AG09319 (cell line): ENCODE results near the gene CAST.
A peak's percentile ranks its signal among the peaks of the same experiment; 100 is the strongest.
"Not testable (repeated sequence)": the region's sequence is repeated elsewhere in the genome, so short reads cannot be mapped to it uniquely, and the experiment has no call there.

Experiments used
- DNase-seq: peaks from one replicate; pipeline ENCODE4 v3.0.0-alpha.2; 2010; ENCODE audit warnings: low read depth; ENCODE audit errors: extremely low read depth
- TF ChIP-seq, protein P1 (sequence below): IDR thresholded peaks from 2 replicates; pipeline ENCODE4 v1.5.1; 2011; ENCODE audit warnings: low read depth, mild to moderate bottlenecking, inconsistent platforms, low read length, moderate library complexity

The CAST gene

GRCh38 chr5:96661855-96662724, at the start of gene CAST:
Gene CAST (plus strand): TSS chr5:96662376. CDS start chr5:96662423, 47 bp downstream.
- DNase-seq: peak; percentile 94

DNA sequence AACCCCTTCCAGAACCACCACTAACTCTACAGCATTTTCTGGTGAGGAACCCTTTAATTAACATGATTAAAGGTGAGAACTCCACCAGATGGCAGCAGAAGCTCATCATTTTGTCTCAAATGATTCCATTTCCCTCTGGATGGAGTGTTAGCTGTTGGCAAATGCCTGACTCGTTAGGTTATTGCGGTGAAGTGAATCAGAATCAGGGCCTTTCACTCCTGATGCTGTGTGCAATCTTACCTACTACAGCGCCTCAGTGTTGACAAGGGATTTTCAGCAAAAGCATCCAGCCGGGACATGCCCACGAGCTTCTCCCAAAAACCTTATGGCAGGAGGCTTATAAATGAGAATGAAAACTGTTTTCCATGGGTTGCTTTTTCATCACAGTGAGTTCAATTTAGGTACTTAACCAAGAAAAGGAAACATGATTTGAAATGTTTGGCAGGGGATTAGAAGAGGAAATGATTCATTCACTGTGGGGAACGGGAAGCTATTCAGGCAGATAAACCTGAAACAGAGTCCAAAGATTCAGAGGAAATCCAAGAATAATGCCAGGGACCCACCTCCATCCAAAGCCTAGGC, 48.0 kb upstream of the CAST start:
- DNase-seq: peak; percentile 71
- TF ChIP-seq, protein P1, sequence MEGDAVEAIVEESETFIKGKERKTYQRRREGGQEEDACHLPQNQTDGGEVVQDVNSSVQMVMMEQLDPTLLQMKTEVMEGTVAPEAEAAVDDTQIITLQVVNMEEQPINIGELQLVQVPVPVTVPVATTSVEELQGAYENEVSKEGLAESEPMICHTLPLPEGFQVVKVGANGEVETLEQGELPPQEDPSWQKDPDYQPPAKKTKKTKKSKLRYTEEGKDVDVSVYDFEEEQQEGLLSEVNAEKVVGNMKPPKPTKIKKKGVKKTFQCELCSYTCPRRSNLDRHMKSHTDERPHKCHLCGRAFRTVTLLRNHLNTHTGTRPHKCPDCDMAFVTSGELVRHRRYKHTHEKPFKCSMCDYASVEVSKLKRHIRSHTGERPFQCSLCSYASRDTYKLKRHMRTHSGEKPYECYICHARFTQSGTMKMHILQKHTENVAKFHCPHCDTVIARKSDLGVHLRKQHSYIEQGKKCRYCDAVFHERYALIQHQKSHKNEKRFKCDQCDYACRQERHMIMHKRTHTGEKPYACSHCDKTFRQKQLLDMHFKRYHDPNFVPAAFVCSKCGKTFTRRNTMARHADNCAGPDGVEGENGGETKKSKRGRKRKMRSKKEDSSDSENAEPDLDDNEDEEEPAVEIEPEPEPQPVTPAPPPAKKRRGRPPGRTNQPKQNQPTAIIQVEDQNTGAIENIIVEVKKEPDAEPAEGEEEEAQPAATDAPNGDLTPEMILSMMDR: peak; percentile 38

More at GRCh38 chr5:96661855-96662724, at the start of gene CAST:
- TF ChIP-seq, protein P1: no peak

DNA sequence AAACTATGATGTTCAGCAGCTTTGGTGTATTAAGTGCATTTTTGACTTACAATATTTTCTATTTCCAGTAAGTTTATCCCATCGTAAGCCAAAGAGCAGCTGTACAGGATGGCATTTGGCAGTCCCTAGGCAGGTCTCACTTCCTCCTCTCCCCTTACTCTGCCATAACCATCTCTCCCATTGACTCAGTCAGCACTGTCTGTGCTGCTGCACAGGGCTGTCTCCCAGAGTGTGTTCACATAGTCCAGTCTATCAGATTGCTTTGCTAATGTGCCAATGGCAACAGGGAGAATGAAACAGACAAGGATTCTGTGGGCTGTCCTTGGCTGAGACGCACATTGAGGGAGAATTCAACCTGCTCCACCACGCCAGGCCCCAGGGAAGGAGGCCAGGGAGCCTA, 47.0 kb upstream of the CAST start:
- TF ChIP-seq, protein P1: no peak
- DNase-seq: no peak

GRCh38 chr5:96616801-96617200, 45.4 kb upstream of the CAST start:
- no peak for DNase-seq
- TF ChIP-seq, protein P1: no peak

DNA sequence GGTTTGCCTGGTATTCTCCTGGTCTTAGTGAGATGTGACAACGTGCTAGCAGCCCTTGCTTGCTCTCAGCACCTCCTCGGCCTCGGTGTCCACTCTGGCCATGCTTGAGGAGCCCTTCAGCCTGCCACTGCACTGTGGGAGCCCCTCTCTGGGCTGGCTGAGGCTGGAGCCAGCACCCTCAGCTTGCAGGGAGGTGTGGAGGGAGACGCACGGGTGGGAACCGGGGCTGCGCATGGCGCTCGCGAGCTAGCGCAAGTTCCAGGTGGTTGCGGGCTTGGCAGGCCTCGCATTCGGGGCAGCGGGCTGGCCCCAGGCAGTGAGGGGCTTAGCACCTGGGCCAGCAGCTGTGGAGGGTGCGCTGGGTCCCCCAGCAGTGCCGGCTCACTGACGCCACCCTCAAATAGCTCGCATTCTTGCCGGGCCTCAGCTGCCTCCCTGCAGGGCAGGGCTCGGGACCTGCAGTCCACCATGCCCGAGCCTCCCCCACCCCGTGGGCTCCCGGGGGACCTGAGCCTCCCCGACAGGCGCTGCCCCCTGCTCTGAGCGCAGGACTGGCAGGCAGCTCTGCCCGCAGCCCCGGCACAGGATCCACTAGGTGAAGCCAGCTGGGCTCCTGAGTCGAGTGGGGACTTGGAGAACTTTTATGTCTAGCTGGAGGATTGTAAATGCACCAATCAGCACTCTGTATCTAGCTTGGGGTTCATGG, 43.7 kb upstream of the CAST start:
- DNase-seq: not testable (repeated sequence)

DNA sequence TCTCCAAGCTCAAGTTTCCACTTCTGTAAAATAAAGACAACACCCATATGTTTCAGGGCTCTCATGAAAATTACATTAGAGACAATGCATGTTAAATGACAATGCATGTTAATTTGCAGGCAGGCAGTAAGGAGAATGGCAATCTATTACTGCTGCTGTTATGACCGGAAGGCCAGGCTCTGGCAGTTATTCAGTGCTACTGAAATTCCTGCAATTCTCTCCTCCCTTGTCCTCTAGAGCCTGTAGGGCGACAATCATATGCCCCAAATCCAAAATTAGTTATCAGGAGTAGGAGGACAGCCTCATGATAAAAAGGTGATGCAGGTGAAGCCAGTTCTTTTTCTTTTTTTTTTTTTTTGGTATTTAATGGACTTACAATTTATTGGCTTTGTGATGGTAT, 42.2 kb upstream of the CAST start:
- no peak for DNase-seq
- TF ChIP-seq, protein P1: no peak

DNA sequence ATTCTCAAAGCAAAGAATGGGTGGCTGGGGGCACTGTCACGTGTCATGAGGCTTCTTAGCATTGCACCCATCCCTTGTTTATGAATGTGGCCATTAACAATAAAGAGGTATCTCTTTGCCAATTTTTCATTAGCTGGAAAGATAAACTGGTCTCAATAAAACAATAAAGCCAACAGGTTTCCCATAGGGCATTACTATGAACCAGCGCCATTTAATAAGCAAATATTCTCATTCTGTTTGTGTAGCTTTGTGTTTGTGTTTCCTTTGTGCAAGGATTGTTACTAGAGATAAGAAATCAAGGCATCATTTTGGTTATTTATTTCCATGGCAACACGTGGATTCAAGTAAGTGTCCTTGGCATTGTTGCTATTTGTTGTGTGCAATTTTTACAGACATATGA, 37.6 kb upstream of the CAST start:
- no peak for DNase-seq
- TF ChIP-seq, protein P1: no peak
